GM23338 (cell line): Measurements from ENCODE around the gene MKRN2OS. TPM values are rescaled to one million over a fixed set of nuclear protein-coding genes. Genes with fewer than 3 reads are reported as not detected.

ENCODE experiments used
- ATAC-seq: fragments of 200-7000 bp; cut with Tn5 transposase; 3 replicates; pipeline ENCODE4 v1.9.1; 2020
- DNase-seq: peaks from one replicate; pipeline ENCODE4 v3.0.0-alpha.2; 2015; ENCODE audit warnings: low spot score
- H2AFZ ChIP-seq: fragments of 200-600 bp; sonication (generic); 2 replicates; pipeline ENCODE4 v1.8.0; 2016; ENCODE audit warnings: antibody characterized with exemption, mild to moderate bottlenecking, moderate library complexity
- H3F3A ChIP-seq: fragments of 200-600 bp; sonication (generic); replicated peaks from 2 replicates; pipeline ENCODE4 v1.8.0; 2017; ENCODE audit warnings: antibody characterized with exemption, mixed run types, low read depth
- H3K27ac ChIP-seq: fragments of 200-600 bp; sonication (generic); 2 replicates; pipeline ENCODE4 v1.6.1; 2016; ENCODE audit warnings: low read depth
- H3K27me3 ChIP-seq: fragments of 200-600 bp; sonication (generic); 2 replicates; pipeline ENCODE4 v1.8.0; 2016; ENCODE audit warnings: mild to moderate bottlenecking, mixed run types, moderate library complexity; ENCODE audit not compliant: insufficient read depth
- H3K36me3 ChIP-seq: fragments of 200-600 bp; sonication (generic); 2 replicates; pipeline ENCODE4 v1.8.0; 2016; ENCODE audit warnings: mild to moderate bottlenecking; ENCODE audit not compliant: insufficient read depth
- H3K4me1 ChIP-seq: fragments of 200-600 bp; sonication (generic); 2 replicates; pipeline ENCODE4 v1.8.0; 2016; ENCODE audit warnings: mild to moderate bottlenecking, moderate library complexity; ENCODE audit not compliant: insufficient read depth
- H3K4me2 ChIP-seq: fragments of 200-600 bp; sonication (generic); 2 replicates; pipeline ENCODE4 v1.7.1; 2017; ENCODE audit warnings: mixed run types
- H3K4me3 ChIP-seq: fragments of 200-600 bp; sonication (generic); 2 replicates; pipeline ENCODE4 v1.6.1; 2016; ENCODE audit warnings: mixed run types
- H3K79me2 ChIP-seq: fragments of 200-600 bp; sonication (generic); replicated peaks from 2 replicates; pipeline ENCODE4 v1.8.0; 2017; ENCODE audit warnings: mild to moderate bottlenecking; ENCODE audit not compliant: insufficient read depth
- H3K9me2 ChIP-seq: fragments of 200-600 bp; sonication (generic); 2 replicates; pipeline ENCODE4 v1.8.0; 2017; ENCODE audit not compliant: insufficient read depth
- H4K20me1 ChIP-seq: fragments of 200-600 bp; sonication (generic); replicated peaks from 2 replicates; pipeline ENCODE4 v1.8.0; 2017; ENCODE audit warnings: mild to moderate bottlenecking; ENCODE audit not compliant: insufficient read depth
- H3K27ac Mint-ChIP-seq: 2 replicates; pipeline ENCODE4 v1.8.0; 2020; ENCODE audit warnings: inconsistent platforms, mild to moderate bottlenecking, moderate library complexity, mixed read lengths
- H3K27me3 Mint-ChIP-seq: 3 replicates; pipeline ENCODE4 v1.8.0; 2022; ENCODE audit warnings: low read depth, mild to moderate bottlenecking, moderate library complexity, mixed read lengths, inconsistent platforms; ENCODE audit not compliant: insufficient read depth, poor library complexity
- H3K36me3 Mint-ChIP-seq: 3 replicates; pipeline ENCODE4 v1.8.0; 2021; ENCODE audit warnings: low read depth, mild to moderate bottlenecking, inconsistent platforms, moderate library complexity, mixed read lengths
- H3K4me1 Mint-ChIP-seq: 3 replicates; pipeline ENCODE4 v1.8.0; 2020; ENCODE audit warnings: mild to moderate bottlenecking, inconsistent platforms, mixed read lengths
- H3K4me3 Mint-ChIP-seq: 3 replicates; pipeline ENCODE4 v1.8.0; 2021; ENCODE audit warnings: moderate library complexity, mild to moderate bottlenecking, inconsistent platforms, mixed read lengths
- H3K9me3 Mint-ChIP-seq: 3 replicates; pipeline ENCODE4 v1.8.0; 2020; ENCODE audit warnings: moderate library complexity, mild to moderate bottlenecking, inconsistent platforms, mixed read lengths
- CREB1 ChIP-seq: fragments of 250-450 bp; sonication (Bioruptor Pico); IDR thresholded peaks from 2 replicates; pipeline ENCODE4 v1.5.0; 2020; ENCODE audit warnings: low read depth, mild to moderate bottlenecking, moderate library complexity
- CTCF ChIP-seq, 2 experiments: fragments of 200-600 bp in 1 of 2; sonication (generic) in 1 of 2; conservative IDR thresholded peaks; 2 replicates each; pipeline versions ENCODE4 v1.5.1 to v1.6.1; 2016 to 2017; ENCODE audit warnings: antibody characterized with exemption in 2 of 2, low read depth in 2 of 2, mild to moderate bottlenecking in 2 of 2, moderate library complexity in 1 of 2
- ETS1 ChIP-seq: IDR thresholded peaks from 2 replicates; pipeline ENCODE4 v1.6.1; 2016; ENCODE audit warnings: antibody characterized with exemption
- EZH2 ChIP-seq: fragments of 200-600 bp; sonication (generic); IDR thresholded peaks from one replicate; pipeline ENCODE4 v1.8.0; 2017; ENCODE audit warnings: antibody characterized with exemption, mild to moderate bottlenecking, low read depth; ENCODE audit not compliant: unreplicated experiment
- EZH2phosphoT487 ChIP-seq: fragments of 200-600 bp; sonication (generic); IDR thresholded peaks from one replicate; pipeline ENCODE4 v1.8.1; 2018; ENCODE audit warnings: antibody characterized with exemption; ENCODE audit not compliant: unreplicated experiment
- JUNB ChIP-seq: IDR thresholded peaks from one replicate; pipeline ENCODE4 v1.6.1; 2016; ENCODE audit warnings: antibody characterized with exemption; ENCODE audit not compliant: unreplicated experiment
- NANOG ChIP-seq: IDR thresholded peaks from 2 replicates; pipeline ENCODE4 v1.6.1; 2016; ENCODE audit warnings: antibody characterized with exemption, borderline replicate concordance
- STAT1 ChIP-seq: IDR thresholded peaks from one replicate; pipeline ENCODE4 v1.6.1; 2016; ENCODE audit warnings: antibody characterized with exemption; ENCODE audit not compliant: unreplicated experiment
- ZNF114 ChIP-seq: fragments of 250-450 bp; sonication (Bioruptor Pico); IDR thresholded peaks from 2 replicates; pipeline ENCODE4 v1.5.0; 2020; ENCODE audit warnings: mild to moderate bottlenecking, moderate library complexity
- ZNF331 ChIP-seq: fragments of 250-450 bp; sonication (Bioruptor Pico); IDR thresholded peaks from 2 replicates; pipeline ENCODE4 v1.5.0; 2020; ENCODE audit warnings: low read depth, mild to moderate bottlenecking, moderate library complexity
- ZNF462 ChIP-seq: fragments of 250-450 bp; sonication (Bioruptor Pico); IDR thresholded peaks from 2 replicates; pipeline ENCODE4 v1.5.0; 2020; ENCODE audit warnings: mild to moderate bottlenecking, moderate library complexity
- polyA plus RNA-seq: library from polyadenylated mRNA; unstranded; fragments of >200 nt; fragmentation: Nextera tagmentation; extraction: Ambion mirVana; gene quantifications from 2 replicates; pipeline ENCODE4 v1.2.1, GENCODE V29; 2016
- total RNA-seq: library from RNA; depleted of rRNA; stranded (reverse); fragments of >200 nt; shearing (Covaris generic); gene quantifications from 2 replicates; pipeline ENCODE4 v1.2.3, GENCODE V29; 2014

The MKRN2OS gene
- total and polyA plus RNA-seq, 2 experiments from 2014 or later: 0.55 TPM; not detected in 1

- TF ChIP-seq CTCF (conservative IDR thresholded peaks at IDR 0.05; ENCODE audit: low read depth in 2 of 2) (no peak), ZNF114 (CRISPR knock-in tag) (no peak), JUNB (no peak)
These were observed 28.8 kb upstream of the MKRN2OS start (continued) for GRCh38 chr3:12574131-12574530.

GRCh38 chr3:12571986-12572385, 26.7 kb upstream of the MKRN2OS start:
- ATAC-seq (no peak), DNase-seq (no peak)
- Mint-ChIP-seq H3K4me1 (no peaks in the 10 kb centered on the region), H3K27me3 (peaks cover 5% of the 10 kb centered on the region), H3K27ac (no peak overlapping the region), H3K9me3 (no peaks in the 10 kb centered on the region), H3K36me3 (peaks cover 68% of the 10 kb centered on the region), H3K4me3 (no peak overlapping the region)
- Histone ChIP-seq H3K79me2 (peaks cover 29% of the 10 kb centered on the region), H3K4me1 (no peaks in the 10 kb centered on the region), H3K4me2 (no peak overlapping the region), H3K4me3 (no peak overlapping the region), H3K27me3 (no peaks in the 10 kb centered on the region), H3K27ac (no peak overlapping the region), H3F3A (0 out of 2 replicates have a peak, but pooled peaks cover 2% of the 10 kb centered on the region), H3K36me3 (peaks cover 32% of the 10 kb centered on the region), H4K20me1 (peaks cover 13% of the 10 kb centered on the region), H3K9me2 (no peaks in the 10 kb centered on the region), H2AFZ (no peak overlapping the region)
- no peak for TF ChIP-seq STAT1
- no peak for TF ChIP-seq CREB1 (CRISPR knock-in tag)
- TF ChIP-seq EZH2phosphoT487: no peak
- TF ChIP-seq CTCF (conservative IDR thresholded peaks at IDR 0.05; ENCODE audit: low read depth in 2 of 2): no peak
- TF ChIP-seq ZNF331 (CRISPR knock-in tag): no peak
- TF ChIP-seq NANOG: no peak
- no peak for TF ChIP-seq ZNF462
- TF ChIP-seq EZH2: no peak
- TF ChIP-seq ETS1: no peak
